ENCODE results near the gene NOX1.

- no peak for TF ChIP-seq CTCF (IDR thresholded peaks at IDR 0.05)
- TF ChIP-seq EP300 (IDR thresholded peaks at IDR 0.05; ENCODE audit: low read depth) = no peak
Measured at GRCh38 chrX:100904433-100904832, 30.3 kb upstream of the NOX1 start.

All from transverse colon (tissue), 3 donors.